ENCODE measurements around the gene ZBTB32. TPM values are rescaled to one million over a fixed set of nuclear protein-coding genes. Genes with fewer than 3 reads are reported as not detected.

ZBTB32 gene
- total RNA-seq, 4 donors from 2014 or later = not detected

- ATAC-seq (no peak), DNase-seq (no peak)
- intact Hi-C loops (cut with DNase I; ENCODE audit: low total_unique reads) (loop anchor here (10.0 kb wide), 2 partner anchors 368 to 602 kb away; partner anchors contain the start of genes FXYD7, OVOL3, POLR2I and TBCB), in situ Hi-C loops (cut with MboI; ENCODE audit: low sequenced_read_pairs in 4 of 4) (no loop called here)
- peaks cover 23 to 37% of the 10 kb centered on the region in 2 donors for H3K4me1 ChIP-seq
- no peaks in the 10 kb centered on the region for H3K27me3 ChIP-seq
- peaks cover 0 to 9% of the 10 kb centered on the region in 2 donors for H3K36me3 ChIP-seq
- H3K9me3 ChIP-seq = no peaks in the 10 kb centered on the region
- TF ChIP-seq CTCF (IDR thresholded peaks at IDR 0.05 in 4 of 5, conservative IDR thresholded peaks at IDR 0.05 in 1 of 5) = no peak
- TF ChIP-seq POLR2A (IDR thresholded peaks at IDR 0.05) = no peak
- H3K4me3 ChIP-seq = peak overlapping the region in 2 of 4 donors; percentile 78 to 96
- H3K27ac ChIP-seq = peak overlapping the region; percentile 97 to 99 (median 99)
Observed at GRCh38 chr19:35746531-35746930, 42.2 kb downstream of the ZBTB32 start.

- no peaks in the 10 kb centered on the region for H3K9me3 ChIP-seq
- intact Hi-C loops (cut with DNase I; ENCODE audit: low total_unique reads) = loop anchor here (10.0 kb wide), 2 partner anchors 366 to 604 kb away; partner anchors contain the start of genes FXYD7, OVOL3, POLR2I and TBCB
- H3K27me3 ChIP-seq = no peaks in the 10 kb centered on the region
- in situ Hi-C loops (cut with MboI; ENCODE audit: low sequenced_read_pairs in 4 of 4) = no loop called here
- peak; percentile 99 to 100 for DNase-seq
- TF ChIP-seq CTCF (IDR thresholded peaks at IDR 0.05 in 4 of 5, conservative IDR thresholded peaks at IDR 0.05 in 1 of 5) (peak in 4 of 5 experiments; percentile 42 to 48 (median 44)), POLR2A (IDR thresholded peaks at IDR 0.05) (peak; percentile 95 to 96)
- peaks cover 23 to 37% of the 10 kb centered on the region in 2 donors for H3K4me1 ChIP-seq
- peak; percentile 87 to 92 for ATAC-seq
- H3K27ac ChIP-seq = peak within 1 kb of the TSS; percentile 89 to 94 (median 92)
- peaks cover 0 to 22% of the 10 kb centered on the region in 2 donors for H3K36me3 ChIP-seq
- peak within 1 kb of the TSS; percentile 87 to 98 (median 92) for H3K4me3 ChIP-seq
Observed at GRCh38 chr19:35748106-35749020, 44.0 kb downstream of the ZBTB32 start, which contains the start of gene LIN37. LIN37 (plus strand) TSS chr19:35748576; CDS start chr19:35748725, 149 bp downstream.

GRCh38 chr19:35750167-35750566 is 45.8 kb downstream of the ZBTB32 start:
- Histone ChIP-seq H3K4me3 (no peak overlapping the region), H3K9me3 (no peaks in the 10 kb centered on the region), H3K27ac (peak overlapping the region in 3 of 4 donors; percentile 5 to 91 (median 18)), H3K4me1 (peaks cover 15 to 41% of the 10 kb centered on the region in 2 donors), H3K36me3 (peaks cover 0 to 16% of the 10 kb centered on the region in 2 donors), H3K27me3 (no peaks in the 10 kb centered on the region)
- no peak for DNase-seq
- no peak for TF ChIP-seq POLR2A (IDR thresholded peaks at IDR 0.05)
- TF ChIP-seq CTCF (IDR thresholded peaks at IDR 0.05 in 4 of 5, conservative IDR thresholded peaks at IDR 0.05 in 1 of 5) = no peak
- intact Hi-C loops (cut with DNase I; ENCODE audit: low total_unique reads) (loop anchor here (10.0 kb wide), 1 partner anchor 465 kb away; the partner anchor contains the start of genes ZNF146 and ZNF565), in situ Hi-C loops (cut with MboI; ENCODE audit: low sequenced_read_pairs in 4 of 4) (loop anchor here in 1 of 4 donors (25.0 kb wide), 1 partner anchor 387 kb away; the partner anchor contains the start of gene CAPNS1)
- no peak for ATAC-seq

DNA sequence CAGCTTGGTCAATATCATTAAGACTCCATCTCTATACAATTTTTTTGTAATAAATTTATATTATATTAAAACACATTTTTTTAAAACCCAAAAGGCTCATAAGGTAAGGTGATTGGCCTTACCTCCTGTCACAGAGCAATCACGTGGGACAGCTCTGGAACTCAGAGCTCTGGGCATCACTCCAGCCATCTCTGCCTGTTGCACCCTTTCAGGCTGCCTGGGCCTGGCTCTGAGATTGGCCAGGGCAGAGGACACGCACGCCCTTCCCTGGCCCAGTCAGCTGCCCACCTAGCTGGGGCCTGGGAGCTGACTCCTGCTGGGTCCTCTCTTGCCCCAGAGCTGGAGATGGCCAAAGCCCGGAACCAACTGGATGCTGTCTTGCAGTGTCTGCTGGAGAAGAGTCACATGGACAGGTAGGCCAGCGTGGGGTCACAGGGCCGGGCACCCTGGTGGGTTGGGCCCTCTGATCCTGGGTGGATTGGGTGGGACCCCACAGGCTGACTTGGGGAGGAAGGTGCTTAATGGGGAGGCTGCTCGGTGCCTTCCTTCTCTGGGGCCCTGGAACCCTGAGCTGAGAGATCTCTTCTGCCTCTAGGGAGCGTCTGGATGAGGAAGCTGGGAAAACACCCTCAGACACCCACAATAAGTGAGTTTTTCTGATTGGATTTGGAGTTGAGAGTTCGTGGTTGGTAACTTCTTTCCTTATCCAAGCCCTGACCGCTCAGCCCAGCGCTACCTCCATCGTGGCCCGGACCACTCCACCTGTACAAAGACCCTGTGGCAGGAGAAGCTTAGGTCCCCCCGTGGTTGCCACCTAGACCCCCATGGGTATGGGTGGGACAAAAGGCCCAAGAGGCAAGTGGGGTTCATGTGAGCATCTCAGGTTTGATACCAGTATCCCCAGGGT is 47.7 kb downstream of the ZBTB32 start:
- Histone ChIP-seq H3K36me3 (peaks cover 0 to 16% of the 10 kb centered on the region in 2 donors), H3K9me3 (no peaks in the 10 kb centered on the region), H3K4me1 (peaks cover 22 to 43% of the 10 kb centered on the region in 2 donors), H3K27me3 (no peaks in the 10 kb centered on the region), H3K4me3 (no peak overlapping the region), H3K27ac (peak overlapping the region in 3 of 4 donors; percentile 9 to 97 (median 95))
- intact Hi-C loops (cut with DNase I; ENCODE audit: low total_unique reads) = loop anchor here (10.0 kb wide), 1 partner anchor 463 kb away; the partner anchor contains the start of genes ZNF146 and ZNF565
- no peak for ATAC-seq
- in situ Hi-C loops (cut with MboI; ENCODE audit: low sequenced_read_pairs in 4 of 4) = loop anchor here in 1 of 4 donors (25.0 kb wide), 1 partner anchor 385 kb away; the partner anchor contains the start of gene CAPNS1
- TF ChIP-seq CTCF (IDR thresholded peaks at IDR 0.05 in 4 of 5, conservative IDR thresholded peaks at IDR 0.05 in 1 of 5) = no peak
- no peak for TF ChIP-seq POLR2A (IDR thresholded peaks at IDR 0.05)
- no peak for DNase-seq
